ENCODE results near the gene RNF13. TPM values are rescaled to one million over a fixed set of nuclear protein-coding genes. Genes with fewer than 3 reads are reported as not detected.

Gene RNF13

GRCh38 chr3:150006794-150007193 is 193.8 kb downstream of the RNF13 start:
- Histone ChIP-seq H3K36me3 (ENCODE audit: insufficient read depth, low read length) (no peaks in the 10 kb centered on the region), H3K4me1 (ENCODE audit: control insufficient read depth, insufficient read depth, low read length) (peaks cover 19% of the 10 kb centered on the region), H3K9me3 (replicated peaks; ENCODE audit: low read length) (no peaks in the 10 kb centered on the region), H3K27me3 (ENCODE audit: control insufficient read depth, insufficient read depth, low read length) (no peaks in the 10 kb centered on the region), H3K4me3 (ENCODE audit: low read length) (no peak overlapping the region), H3K9ac (ENCODE audit: low read depth, low read length) (no peak overlapping the region), H3K4me2 (ENCODE audit: low read length) (no peak overlapping the region)

Small RNA genes within 50 kb of the gene (small RNA-seq; reads per million reads assigned to genes)
- gene RNU6-507P (not detected), gene RNU6-720P (not detected)
